Superior temporal gyrus (tissue), 1 donor: Measurements from ENCODE around the gene CEMP1.
A peak's percentile ranks its signal among the peaks of the same experiment; 100 is the strongest.
"Not testable (repeated sequence)": the region's sequence is repeated elsewhere in the genome, so short reads cannot be mapped to it uniquely, and the experiment has no call there.

ENCODE experiments used
- DNase-seq: peaks from one replicate; pipeline ENCODE4 v3.0.0-alpha.2; 2016; ENCODE audit errors: extremely low spot score

The CEMP1 gene

GRCh38 chr16:2531371-2531695, at the start of gene CEMP1:
Gene CEMP1 (minus strand): TSS chr16:2531408. CDS start chr16:2531073, 335 bp downstream.
- DNase-seq = no peak

GRCh38 chr16:2580818-2581217, 49.6 kb upstream of the CEMP1 start:
- not testable (repeated sequence) for DNase-seq

- DNase-seq = not testable (repeated sequence)
Observed at GRCh38 chr16:2580143-2580542, 48.9 kb upstream of the CEMP1 start.

- DNase-seq = not testable (repeated sequence)
Observed at GRCh38 chr16:2578905-2579304, 47.7 kb upstream of the CEMP1 start.

GRCh38 chr16:2577044-2577443, 45.8 kb upstream of the CEMP1 start:
- not testable (repeated sequence) for DNase-seq

- not testable (repeated sequence) for DNase-seq
Observed at GRCh38 chr16:2575839-2576238, 44.6 kb upstream of the CEMP1 start.

- not testable (repeated sequence) for DNase-seq
Observed at GRCh38 chr16:2572704-2573103, 41.5 kb upstream of the CEMP1 start.

- not testable (repeated sequence) for DNase-seq
Observed at GRCh38 chr16:2568573-2568972, 37.4 kb upstream of the CEMP1 start.

GRCh38 chr16:2567506-2567905, 36.3 kb upstream of the CEMP1 start:
- not testable (repeated sequence) for DNase-seq

GRCh38 chr16:2560798-2561133, 29.6 kb upstream of the CEMP1 start:
- not testable (repeated sequence) for DNase-seq

- DNase-seq = not testable (repeated sequence)
Observed at GRCh38 chr16:2560131-2560797, 29.1 kb upstream of the CEMP1 start.

GRCh38 chr16:2557150-2557549, 25.9 kb upstream of the CEMP1 start:
- not testable (repeated sequence) for DNase-seq

GRCh38 chr16:2554709-2555425, 23.7 kb upstream of the CEMP1 start:
- DNase-seq = not testable (repeated sequence)

GRCh38 chr16:2551420-2551889, 20.2 kb upstream of the CEMP1 start:
- DNase-seq = not testable (repeated sequence)

- DNase-seq = not testable (repeated sequence)
Observed at GRCh38 chr16:2550283-2550878, 19.2 kb upstream of the CEMP1 start.

GRCh38 chr16:2543771-2544170, 12.6 kb upstream of the CEMP1 start:
- DNase-seq = not testable (repeated sequence)

- DNase-seq = not testable (repeated sequence)
Observed at GRCh38 chr16:2541409-2541808, 10.2 kb upstream of the CEMP1 start.

- not testable (repeated sequence) for DNase-seq
Observed at GRCh38 chr16:2540912-2541311, 9.7 kb upstream of the CEMP1 start.

GRCh38 chr16:2539845-2540458, 8.7 kb upstream of the CEMP1 start:
- DNase-seq = not testable (repeated sequence)

GRCh38 chr16:2539192-2539844, 8.1 kb upstream of the CEMP1 start:
- not testable (repeated sequence) for DNase-seq

GRCh38 chr16:2537451-2538379, 6.5 kb upstream of the CEMP1 start, which contains the start of gene PDPK1:
Gene PDPK1 (plus strand): TSS chr16:2538021. CDS start chr16:2538113, 92 bp downstream.
- DNase-seq = peak; percentile 94
